Caco-2 (cell line): ENCODE results near the gene NEK10. TPM values are rescaled to one million over a fixed set of nuclear protein-coding genes. Genes with fewer than 3 reads are reported as not detected.

Source experiments
- BruUV-seq: library from RNA; stranded (reverse); fragments of 400-500 nt; replicated peaks from 2 replicates; lab custom pipeline; 2021; lab: Mats Ljungman, UMichigan
- CTCF ChIA-PET: fragments of 300-600 bp; sonication (Branson Sonifier 250); formaldehyde crosslinking; loops from one replicate; lab custom pipeline; 2022; ENCODE audit warnings: antibody characterized with exemption; lab: Charles Lee
- POLR2A ChIA-PET: fragments of 300-600 bp; sonication (Branson Sonifier 250); formaldehyde crosslinking; loops from one replicate; lab custom pipeline; 2022; ENCODE audit warnings: antibody characterized with exemption; lab: Charles Lee
- DNase-seq, 2 experiments: peaks; one replicate each; pipeline versions ENCODE4 v3.0.0 to v3.0.0-alpha.2; 2020 to 2022
- H3K27me3 ChIP-seq: replicated peaks from 2 replicates; pipeline ENCODE4 v1.6.0; 2011; ENCODE audit warnings: low read length; ENCODE audit not compliant: control insufficient read depth, insufficient read depth
- H3K36me3 ChIP-seq: 2 replicates; pipeline ENCODE4 v1.5.1; 2011; ENCODE audit warnings: low read length; ENCODE audit not compliant: control insufficient read depth, insufficient read depth
- H3K4me1 ChIP-seq: fragments of 250-450 bp; sonication (Bioruptor Pico); 2 replicates; pipeline ENCODE4 v1.5.1; 2020; ENCODE audit warnings: mild to moderate bottlenecking
- H3K4me3 ChIP-seq: 2 replicates; pipeline ENCODE4 v1.5.1; 2011; ENCODE audit warnings: low read depth, mild to moderate bottlenecking, control low read depth, low read length
- H3K9me3 ChIP-seq: fragments of 250-450 bp; sonication (Bioruptor Pico); 2 replicates; pipeline ENCODE4 v1.5.1; 2020; ENCODE audit warnings: mild to moderate bottlenecking, moderate library complexity
- H3K27ac Mint-ChIP-seq: one replicate; pipeline ENCODE4 v1.8.0; 2022; ENCODE audit warnings: mixed read lengths; ENCODE audit not compliant: unreplicated experiment
- H3K27me3 Mint-ChIP-seq: one replicate; pipeline ENCODE4 v1.8.0; 2022; ENCODE audit warnings: mixed read lengths; ENCODE audit not compliant: insufficient read depth, unreplicated experiment
- H3K36me3 Mint-ChIP-seq: one replicate; pipeline ENCODE4 v1.8.0; 2022; ENCODE audit warnings: mild to moderate bottlenecking, mixed read lengths; ENCODE audit not compliant: insufficient read depth, unreplicated experiment
- H3K4me1 Mint-ChIP-seq: one replicate; pipeline ENCODE4 v1.8.0; 2022; ENCODE audit warnings: low read depth, mixed read lengths; ENCODE audit not compliant: unreplicated experiment
- H3K4me3 Mint-ChIP-seq: one replicate; pipeline ENCODE4 v1.8.0; 2022; ENCODE audit warnings: mild to moderate bottlenecking, moderate library complexity, mixed read lengths; ENCODE audit not compliant: unreplicated experiment
- H3K9me3 Mint-ChIP-seq: one replicate; pipeline ENCODE4 v1.8.0; 2022; ENCODE audit warnings: mixed read lengths; ENCODE audit not compliant: unreplicated experiment
- intact Hi-C: fragments of 100-400 bp; cut with micrococcal nuclease; formaldehyde crosslinking; loops from one replicate; pipeline ENCODE4 v1.10.0; 2022; ENCODE audit not compliant: unreplicated experiment
- total RNA-seq: library from RNA; stranded (reverse); gene quantifications from 2 replicates; pipeline ENCODE4 v1.2.3, GENCODE V29; 2022
- TF ChIP-seq, protein P1 (sequence below), 2 experiments: fragments of 200-600 bp in 1 of 2; IDR thresholded peaks; 1 replicate in 1 of 2; 2 replicates in 1 of 2; pipeline versions ENCODE4 v1.5.1 to v1.8.0; 2011 to 2022; ENCODE audit warnings: antibody characterized with exemption in 1 of 2, control low read depth in 1 of 2, inconsistent platforms in 1 of 2, low read depth in 1 of 2, low read length in 1 of 2, mild to moderate bottlenecking in 1 of 2, moderate library complexity in 1 of 2; ENCODE audit not compliant: insufficient read depth in 1 of 2, severe bottlenecking in 1 of 2, unreplicated experiment in 1 of 2

The NEK10 gene
- total RNA-seq, 1 experiment from 2014 or later, result 0.39 TPM

DNA sequence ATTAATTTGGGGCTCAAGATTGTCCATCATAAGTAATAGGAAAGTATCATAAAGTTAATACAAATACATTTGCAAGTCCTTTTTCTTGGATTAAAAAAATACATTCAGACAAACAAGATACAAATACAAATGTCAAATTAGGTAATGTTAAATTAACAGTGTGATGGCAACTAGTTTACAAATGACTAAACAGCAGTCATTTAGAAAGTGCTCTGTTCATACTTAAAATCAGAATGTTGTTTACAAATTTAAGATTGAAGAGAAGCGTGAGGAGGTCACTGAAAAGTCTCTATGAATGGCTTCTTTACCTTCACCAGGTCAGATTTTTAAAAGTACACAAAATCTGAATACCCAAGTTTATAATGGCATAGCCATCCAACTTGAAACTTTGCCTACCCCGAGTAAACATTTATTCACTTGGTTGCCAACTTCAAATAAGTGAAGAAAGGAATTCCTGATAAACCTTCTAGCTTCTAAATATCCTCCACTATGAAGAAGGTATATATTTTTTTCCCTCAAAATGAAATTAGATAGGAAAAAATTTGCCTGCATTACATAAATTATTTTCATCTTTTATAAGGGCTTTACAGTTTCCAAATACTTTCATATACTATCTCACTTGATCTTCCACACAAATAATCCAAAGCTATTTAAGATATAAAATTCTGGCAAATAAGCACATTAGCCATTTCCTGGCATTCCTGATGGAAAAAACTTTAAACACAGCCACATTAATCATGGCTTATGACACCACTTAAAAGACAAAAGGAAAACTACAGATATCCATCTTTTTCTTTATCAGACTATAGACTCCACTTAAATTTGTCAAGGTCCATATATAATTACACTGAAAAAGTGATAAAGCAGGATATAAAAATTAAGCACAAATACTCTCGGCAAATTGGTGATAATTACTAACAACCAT is 11.5 kb upstream of the NEK10 start:
- Mint-ChIP-seq H3K4me1 (no peaks in the 10 kb centered on the region), H3K27ac (no peak overlapping the region), H3K36me3 (peaks cover 5% of the 10 kb centered on the region), H3K27me3 (no peaks in the 10 kb centered on the region), H3K4me3 (no peak overlapping the region), H3K9me3 (no peaks in the 10 kb centered on the region)
- TF ChIP-seq, protein P1, sequence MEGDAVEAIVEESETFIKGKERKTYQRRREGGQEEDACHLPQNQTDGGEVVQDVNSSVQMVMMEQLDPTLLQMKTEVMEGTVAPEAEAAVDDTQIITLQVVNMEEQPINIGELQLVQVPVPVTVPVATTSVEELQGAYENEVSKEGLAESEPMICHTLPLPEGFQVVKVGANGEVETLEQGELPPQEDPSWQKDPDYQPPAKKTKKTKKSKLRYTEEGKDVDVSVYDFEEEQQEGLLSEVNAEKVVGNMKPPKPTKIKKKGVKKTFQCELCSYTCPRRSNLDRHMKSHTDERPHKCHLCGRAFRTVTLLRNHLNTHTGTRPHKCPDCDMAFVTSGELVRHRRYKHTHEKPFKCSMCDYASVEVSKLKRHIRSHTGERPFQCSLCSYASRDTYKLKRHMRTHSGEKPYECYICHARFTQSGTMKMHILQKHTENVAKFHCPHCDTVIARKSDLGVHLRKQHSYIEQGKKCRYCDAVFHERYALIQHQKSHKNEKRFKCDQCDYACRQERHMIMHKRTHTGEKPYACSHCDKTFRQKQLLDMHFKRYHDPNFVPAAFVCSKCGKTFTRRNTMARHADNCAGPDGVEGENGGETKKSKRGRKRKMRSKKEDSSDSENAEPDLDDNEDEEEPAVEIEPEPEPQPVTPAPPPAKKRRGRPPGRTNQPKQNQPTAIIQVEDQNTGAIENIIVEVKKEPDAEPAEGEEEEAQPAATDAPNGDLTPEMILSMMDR (IDR thresholded peaks at IDR 0.05; ENCODE audit: insufficient read depth in 1 of 2, low read depth in 1 of 2, low read length in 1 of 2, severe bottlenecking in 1 of 2, unreplicated experiment in 1 of 2), result no peak
- BruUV-seq, result no TSS peak
- no peaks in the 10 kb centered on the region for H3K4me1 ChIP-seq
- ChIA-PET CTCF (no interaction called here), POLR2A (interaction anchor here (0.7 kb wide), 1 partner anchor 230 kb away, joined by 3 read pairs; no protein-coding TSS in a partner anchor)
- no peaks in the 10 kb centered on the region for H3K36me3 ChIP-seq
- H3K4me3 ChIP-seq, result no peak overlapping the region
- H3K27me3 ChIP-seq, result no peaks in the 10 kb centered on the region
- intact Hi-C loops, result no loop called here
- no peaks in the 10 kb centered on the region for H3K9me3 ChIP-seq
- no peak for DNase-seq

DNA sequence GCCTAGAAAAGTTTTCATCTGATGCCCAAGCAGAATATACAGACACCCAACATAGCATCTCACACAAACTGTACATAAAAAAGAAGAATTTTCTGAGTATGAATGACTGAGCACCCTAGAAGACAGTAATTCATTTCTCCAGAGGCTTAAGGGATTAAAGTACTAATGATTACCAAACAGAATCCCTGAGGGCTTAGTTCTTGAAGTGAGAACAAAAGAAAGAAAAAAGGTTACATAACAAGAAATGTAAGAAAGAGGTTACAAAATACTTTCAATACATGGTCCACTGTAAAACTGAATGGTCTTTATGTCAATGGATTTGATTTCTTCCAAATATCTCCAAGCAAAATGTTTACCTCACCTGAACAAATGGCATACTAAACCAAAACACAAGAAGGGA is 9.1 kb upstream of the NEK10 start:
- no TSS peak for BruUV-seq
- ChIA-PET CTCF (no interaction called here), POLR2A (interaction anchor here (0.6 kb wide), 1 partner anchor 31 kb away, joined by 8 read pairs; no protein-coding TSS in a partner anchor)

DNA sequence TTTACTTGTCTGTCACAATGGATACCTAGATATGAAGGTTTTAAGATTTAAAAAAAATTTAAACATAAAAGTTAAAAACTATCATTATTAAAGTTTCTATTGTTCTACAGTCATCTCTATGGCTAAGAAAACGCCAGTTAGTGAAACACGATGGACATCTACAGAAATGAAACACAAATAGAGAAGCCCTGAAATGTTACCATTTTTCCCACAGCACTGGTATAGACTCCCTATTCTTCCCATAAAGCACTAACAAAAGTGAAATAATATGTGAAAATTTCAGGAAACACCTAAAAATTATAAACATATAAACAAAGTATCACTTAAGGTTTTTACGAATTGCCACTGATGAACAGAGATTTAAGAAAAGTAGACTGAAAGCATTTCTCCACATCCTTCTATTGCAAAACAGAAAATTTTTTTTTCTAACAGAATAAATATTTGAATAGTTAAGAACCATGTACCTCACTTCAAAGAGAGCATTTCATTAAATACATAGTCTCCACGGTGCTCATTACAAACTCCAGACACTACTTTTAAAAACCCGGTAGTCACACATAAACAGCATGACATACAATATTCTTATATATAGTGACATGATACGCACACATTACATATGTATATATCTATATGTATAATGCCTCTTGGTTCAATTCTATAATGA is 7.1 kb upstream of the NEK10 start:
- no peak for DNase-seq
- H3K27ac Mint-ChIP-seq, result no peak overlapping the region
- no peak overlapping the region for H3K4me3 Mint-ChIP-seq
- no peaks in the 10 kb centered on the region for H3K36me3 Mint-ChIP-seq
- H3K9me3 Mint-ChIP-seq, result no peaks in the 10 kb centered on the region
- no peaks in the 10 kb centered on the region for H3K27me3 Mint-ChIP-seq
- H3K4me1 ChIP-seq, result no peaks in the 10 kb centered on the region
- H3K36me3 ChIP-seq, result no peaks in the 10 kb centered on the region
- ChIA-PET POLR2A (no interaction called here), CTCF (no interaction called here)
- H3K27me3 ChIP-seq, result no peaks in the 10 kb centered on the region
- no peaks in the 10 kb centered on the region for H3K4me1 Mint-ChIP-seq
- H3K9me3 ChIP-seq, result no peaks in the 10 kb centered on the region
- BruUV-seq, result no TSS peak
- no peak overlapping the region for H3K4me3 ChIP-seq
- TF ChIP-seq, protein P1 (IDR thresholded peaks at IDR 0.05; ENCODE audit: insufficient read depth in 1 of 2, low read depth in 1 of 2, low read length in 1 of 2, severe bottlenecking in 1 of 2, unreplicated experiment in 1 of 2), result no peak
- intact Hi-C loops, result no loop called here

More for the DNA sequence above, 9.1 kb upstream of the NEK10 start:
- no peaks in the 10 kb centered on the region for H3K9me3 Mint-ChIP-seq
- Histone ChIP-seq H3K36me3 (no peaks in the 10 kb centered on the region), H3K27me3 (no peaks in the 10 kb centered on the region), H3K4me3 (no peak overlapping the region), H3K9me3 (no peaks in the 10 kb centered on the region), H3K4me1 (no peaks in the 10 kb centered on the region)
- intact Hi-C loops, result no loop called here
- no peak for DNase-seq
- H3K4me3 Mint-ChIP-seq, result no peak overlapping the region
- H3K27me3 Mint-ChIP-seq, result no peaks in the 10 kb centered on the region
- TF ChIP-seq, protein P1 (IDR thresholded peaks at IDR 0.05; ENCODE audit: insufficient read depth in 1 of 2, low read depth in 1 of 2, low read length in 1 of 2, severe bottlenecking in 1 of 2, unreplicated experiment in 1 of 2), result no peak
- H3K4me1 Mint-ChIP-seq, result no peaks in the 10 kb centered on the region
- no peaks in the 10 kb centered on the region for H3K36me3 Mint-ChIP-seq
- no peak overlapping the region for H3K27ac Mint-ChIP-seq
